ENCODE data around the gene ZBED6.

The ZBED6 gene

GRCh38 chr1:203839081-203839480, 43.7 kb downstream of the ZBED6 start:
- no peak for TF ChIP-seq MAX (IDR thresholded peaks at IDR 0.05; ENCODE audit: low read depth, low read length)
- no peak for TF ChIP-seq POLR2A (IDR thresholded peaks at IDR 0.05; ENCODE audit: extremely low read depth, insufficient read length)
- TF ChIP-seq MYC (IDR thresholded peaks at IDR 0.05; ENCODE audit: low read depth, low read length), result no peak
- no peak for TF ChIP-seq CTCF (IDR thresholded peaks at IDR 0.05; ENCODE audit: low read depth, low read length)
- no peak overlapping the region for H3K4me3 ChIP-seq (ENCODE audit: low read depth, low read length)
- no peak for DNase-seq (ENCODE audit: low read depth)

- no peak overlapping the region for H3K4me3 ChIP-seq (ENCODE audit: low read depth, low read length)
- TF ChIP-seq CTCF (IDR thresholded peaks at IDR 0.05; ENCODE audit: low read depth, low read length) (no peak), MYC (IDR thresholded peaks at IDR 0.05; ENCODE audit: low read depth, low read length) (no peak), MAX (IDR thresholded peaks at IDR 0.05; ENCODE audit: low read depth, low read length) (no peak), POLR2A (IDR thresholded peaks at IDR 0.05; ENCODE audit: extremely low read depth, insufficient read length) (no peak)
- DNase-seq (ENCODE audit: low read depth), result no peak
These were observed 44.9 kb downstream of the ZBED6 start for GRCh38 chr1:203840208-203840808.

- no peak for DNase-seq (ENCODE audit: low read depth)
- no peak overlapping the region for H3K4me3 ChIP-seq (ENCODE audit: low read depth, low read length)
- TF ChIP-seq CTCF (IDR thresholded peaks at IDR 0.05; ENCODE audit: low read depth, low read length), result no peak
- TF ChIP-seq MYC (IDR thresholded peaks at IDR 0.05; ENCODE audit: low read depth, low read length), result no peak
- TF ChIP-seq POLR2A (IDR thresholded peaks at IDR 0.05; ENCODE audit: extremely low read depth, insufficient read length), result no peak
- TF ChIP-seq MAX (IDR thresholded peaks at IDR 0.05; ENCODE audit: low read depth, low read length), result no peak
These were observed 47.1 kb downstream of the ZBED6 start for GRCh38 chr1:203842559-203842876.

DNA sequence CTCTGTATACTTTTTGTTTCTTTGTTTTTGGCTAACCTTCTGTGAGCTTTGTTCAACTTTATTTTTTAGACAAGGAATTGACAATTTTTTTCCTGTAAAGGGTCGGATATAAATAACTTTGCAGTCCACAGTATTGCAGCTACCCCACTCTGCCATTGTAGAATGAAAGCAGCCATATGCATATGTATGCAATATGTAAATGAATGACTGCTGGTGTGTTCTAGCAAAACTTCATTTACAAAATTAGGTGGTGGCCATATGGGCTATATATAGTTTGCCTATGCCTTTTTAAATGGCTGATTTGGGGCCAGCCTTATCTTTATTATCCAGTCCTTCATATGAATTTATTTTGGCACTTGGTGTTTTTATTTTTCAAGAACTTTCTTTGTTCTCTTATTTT, 48.0 kb downstream of the ZBED6 start:
- H3K4me3 ChIP-seq (ENCODE audit: low read depth, low read length), result no peak overlapping the region
- DNase-seq (ENCODE audit: low read depth), result no peak
- no peak for TF ChIP-seq MYC (IDR thresholded peaks at IDR 0.05; ENCODE audit: low read depth, low read length)
- TF ChIP-seq MAX (IDR thresholded peaks at IDR 0.05; ENCODE audit: low read depth, low read length), result no peak
- TF ChIP-seq POLR2A (IDR thresholded peaks at IDR 0.05; ENCODE audit: extremely low read depth, insufficient read length), result no peak
- no peak for TF ChIP-seq CTCF (IDR thresholded peaks at IDR 0.05; ENCODE audit: low read depth, low read length)
